Stomach (tissue), 9 donors: ENCODE measurements around the gene KRT1. TPM values are rescaled to one million over a fixed set of nuclear protein-coding genes. Genes with fewer than 3 reads are reported as not detected.

Experiments
- DNase-seq, 2 donors: peaks; one replicate each; pipeline versions ENCODE4 v3.0.0 to v3.0.0-alpha.2; 2013 to 2019
- H3K27ac ChIP-seq, 5 donors: fragments of 200-600 bp in 4 of 5; sonication (generic) in 4 of 5; one replicate each; pipeline ENCODE4 v1.5.1; 2013 to 2019; ENCODE audit warnings: mild to moderate bottlenecking in 1 of 5, moderate library complexity in 1 of 5
- H3K27me3 ChIP-seq, 3 donors: fragments of 200-600 bp; sonication (generic); one replicate each; pipeline ENCODE4 v1.5.1; 2017 to 2019; ENCODE audit warnings: mixed run types in 1 of 3
- H3K36me3 ChIP-seq, 4 donors: fragments of 200-600 bp; sonication (generic); 1 replicate in 3 of 4; 2 replicates in 1 of 4; pipeline ENCODE4 v1.5.1; 2016 to 2019
- H3K4me1 ChIP-seq, 4 donors: fragments of 200-600 bp; sonication (generic); one replicate each; pipeline ENCODE4 v1.5.1; 2016 to 2019
- H3K4me3 ChIP-seq, 4 donors: fragments of 200-600 bp; sonication (generic) in 3 of 4; one replicate each; pipeline ENCODE4 v1.5.1; 2016 to 2019; ENCODE audit warnings: mild to moderate bottlenecking in 1 of 4
- H3K9me3 ChIP-seq, 4 donors: fragments of 200-600 bp; sonication (generic); one replicate each; pipeline ENCODE4 v1.5.1; 2016 to 2019
- EP300 ChIP-seq: sonication (generic); formaldehyde crosslinking; IDR thresholded peaks from one replicate; pipeline ENCODE4 v1.6.1; 2017; ENCODE audit warnings: antibody characterized with exemption
- POLR2A ChIP-seq, 4 donors: fragments of 450-650 bp; IDR thresholded peaks; one replicate each; pipeline ENCODE4 v1.6.1; 2016; ENCODE audit warnings: antibody characterized with exemption in 4 of 4, control low read depth in 2 of 4, mild to moderate bottlenecking in 1 of 4, moderate library complexity in 1 of 4
- POLR2AphosphoS5 ChIP-seq, 3 donors: sonication (generic); formaldehyde crosslinking; IDR thresholded peaks; one replicate each; pipeline ENCODE4 v1.6.1; 2016; ENCODE audit warnings: antibody characterized with exemption in 3 of 3
- WGBS, 5 donors: extraction: QIAGEN DNeasy Blood & Tissue Kit in 3 of 5; methylation state at CpG; one replicate each; pipeline versions ENCODE4 v1.1.5 to v1.1.7; 2013 to 2018; 5-methylcytosine and 5-hydroxymethylcytosine counted together
- intact Hi-C: fragments of 100-400 bp; cut with DNase I; formaldehyde crosslinking; loops from one replicate; pipeline ENCODE4 v1.15.1; 2023; ENCODE audit warnings: low total_unique reads
- polyA plus RNA-seq, 3 donors: library from polyadenylated mRNA; stranded (reverse); fragments of 200-250 nt; gene quantifications; one replicate each; pipeline ENCODE4 v1.2.3, GENCODE V29; 2013
- total RNA-seq, 5 donors: library from RNA; depleted of rRNA; stranded (reverse); fragments of >200 nt; gene quantifications; one replicate each; pipeline versions ENCODE4 v1.1.0 to v1.2.3, GENCODE V29; 2014 to 2016
- TF ChIP-seq, protein P1 (sequence below), 7 experiments: fragments of 450-650 bp in 4 of 7; fragments of 200-600 bp in 3 of 7; sonication (generic) in 3 of 7; IDR thresholded peaks; one replicate each; pipeline ENCODE4 v1.5.1; 2016 to 2019; ENCODE audit warnings: antibody characterized with exemption in 7 of 7, control low read depth in 2 of 7, mild to moderate bottlenecking in 1 of 7
- donor health status: healthy with polysubstance abuse.
- donor health status: Bipolar disorder and iron deficiency.
- donor health status: healthy.

The KRT1 gene
- total and polyA plus RNA-seq, 8 donors: 0.37 to 27.8 (median 7.6) TPM; not detected in 5

DNA sequence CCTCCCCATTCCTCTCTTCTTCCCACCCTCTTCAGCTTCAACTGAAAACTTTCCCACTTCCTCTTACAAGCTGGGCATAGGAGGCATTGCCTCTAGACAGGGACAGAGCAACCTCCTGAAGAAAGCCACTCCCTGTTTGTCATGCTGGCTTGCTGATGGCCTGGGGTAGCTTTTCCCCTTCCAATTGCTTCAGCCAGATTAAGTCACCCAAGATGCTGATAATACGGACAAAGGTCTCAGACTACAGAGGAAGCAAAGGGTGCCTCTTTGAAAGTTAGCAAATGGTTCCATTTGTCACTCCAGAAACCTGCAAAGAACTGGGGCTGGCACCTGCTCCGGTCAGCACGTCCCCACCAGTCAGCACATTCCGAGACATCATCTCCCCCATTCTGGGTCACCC is 34.2 kb downstream of the KRT1 start:
- intact Hi-C loops: no loop called here
- no peak overlapping the region for H3K4me3 ChIP-seq
- no peaks in the 10 kb centered on the region for H3K36me3 ChIP-seq
- H3K4me1 ChIP-seq: peaks cover 0 to 7% (median 3%) of the 10 kb centered on the region in 4 donors
- H3K27me3 ChIP-seq: peaks cover 0 to 21% (median 0%) of the 10 kb centered on the region in 3 donors
- 44 to 66% (median 53%) methylated on average over 4 of the region's 4 CpGs for WGBS, 5 donors
- TF ChIP-seq POLR2AphosphoS5 (IDR thresholded peaks at IDR 0.05) (no peak), EP300 (no peak), POLR2A (IDR thresholded peaks at IDR 0.05) (no peak)
- TF ChIP-seq, protein P1, sequence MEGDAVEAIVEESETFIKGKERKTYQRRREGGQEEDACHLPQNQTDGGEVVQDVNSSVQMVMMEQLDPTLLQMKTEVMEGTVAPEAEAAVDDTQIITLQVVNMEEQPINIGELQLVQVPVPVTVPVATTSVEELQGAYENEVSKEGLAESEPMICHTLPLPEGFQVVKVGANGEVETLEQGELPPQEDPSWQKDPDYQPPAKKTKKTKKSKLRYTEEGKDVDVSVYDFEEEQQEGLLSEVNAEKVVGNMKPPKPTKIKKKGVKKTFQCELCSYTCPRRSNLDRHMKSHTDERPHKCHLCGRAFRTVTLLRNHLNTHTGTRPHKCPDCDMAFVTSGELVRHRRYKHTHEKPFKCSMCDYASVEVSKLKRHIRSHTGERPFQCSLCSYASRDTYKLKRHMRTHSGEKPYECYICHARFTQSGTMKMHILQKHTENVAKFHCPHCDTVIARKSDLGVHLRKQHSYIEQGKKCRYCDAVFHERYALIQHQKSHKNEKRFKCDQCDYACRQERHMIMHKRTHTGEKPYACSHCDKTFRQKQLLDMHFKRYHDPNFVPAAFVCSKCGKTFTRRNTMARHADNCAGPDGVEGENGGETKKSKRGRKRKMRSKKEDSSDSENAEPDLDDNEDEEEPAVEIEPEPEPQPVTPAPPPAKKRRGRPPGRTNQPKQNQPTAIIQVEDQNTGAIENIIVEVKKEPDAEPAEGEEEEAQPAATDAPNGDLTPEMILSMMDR (IDR thresholded peaks at IDR 0.05): no peak
- no peaks in the 10 kb centered on the region for H3K9me3 ChIP-seq
- H3K27ac ChIP-seq: peak overlapping the region in 1 of 5 donors; percentile 17
- peak in 1 of 2 donors; percentile 42 for DNase-seq

DNA sequence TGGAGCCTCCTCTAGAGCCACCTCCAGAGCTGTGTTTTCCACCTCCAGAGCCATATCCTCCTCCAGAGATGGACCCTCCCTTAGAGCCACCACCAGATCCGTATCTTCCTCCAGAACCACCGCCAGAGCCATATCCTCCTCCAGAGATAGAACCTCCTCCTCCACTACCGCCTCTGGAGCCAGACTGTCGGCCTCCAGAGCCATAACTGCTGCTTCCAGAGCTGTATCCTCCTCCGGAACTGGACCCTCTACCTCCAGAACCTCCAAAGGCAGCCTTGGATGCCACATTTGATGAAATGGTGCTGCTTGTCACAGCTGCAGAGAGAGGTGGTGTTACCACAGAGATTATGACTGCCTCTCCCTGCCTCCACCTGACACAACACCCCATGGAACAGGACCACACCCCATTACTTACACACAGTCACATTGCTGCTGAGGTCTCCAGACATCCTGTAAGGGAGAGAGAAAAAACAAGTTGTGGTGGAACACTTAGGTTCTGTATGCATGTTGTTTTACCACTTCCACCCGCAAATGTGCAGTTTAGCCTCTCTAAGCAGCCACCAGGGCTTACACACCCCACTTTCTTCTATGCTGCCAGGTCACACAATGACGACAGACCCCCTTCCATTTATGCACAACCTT is 35.0 kb downstream of the KRT1 start:
- H3K4me3 ChIP-seq: no peak overlapping the region
- no peak for TF ChIP-seq POLR2AphosphoS5 (IDR thresholded peaks at IDR 0.05)
- no peak for TF ChIP-seq EP300
- TF ChIP-seq POLR2A (IDR thresholded peaks at IDR 0.05): no peak
- TF ChIP-seq, protein P1 (IDR thresholded peaks at IDR 0.05): no peak
- no peaks in the 10 kb centered on the region for H3K36me3 ChIP-seq
- H3K27me3 ChIP-seq: peaks cover 0 to 21% (median 0%) of the 10 kb centered on the region in 3 donors
- 74 to 79% (median 78%) methylated on average over 7 of the region's 7 CpGs for WGBS, 5 donors
- H3K9me3 ChIP-seq: no peaks in the 10 kb centered on the region
- intact Hi-C loops: no loop called here
- peak in 1 of 2 donors; percentile 78 for DNase-seq
- no peak overlapping the region for H3K27ac ChIP-seq
- H3K4me1 ChIP-seq: peaks cover 0 to 7% (median under 1%) of the 10 kb centered on the region in 4 donors

DNA sequence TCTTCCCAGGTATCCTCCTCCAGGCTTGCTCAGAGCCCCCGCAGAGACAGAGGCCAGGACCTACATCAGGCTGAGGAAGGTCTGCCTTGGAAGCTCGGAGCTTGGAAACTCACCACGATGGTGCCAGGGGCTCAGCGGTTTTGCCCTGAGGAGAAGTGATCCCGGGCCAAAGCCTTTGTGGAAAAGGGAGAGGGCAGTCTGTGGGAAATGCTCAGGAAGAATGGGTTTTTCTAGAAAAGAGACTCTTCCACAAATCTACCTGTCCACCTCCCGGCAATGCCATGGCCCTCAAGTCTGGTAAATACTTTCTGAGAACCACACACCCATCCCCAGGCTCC is 36.2 kb downstream of the KRT1 start:
- Histone ChIP-seq H3K9me3 (no peaks in the 10 kb centered on the region), H3K27me3 (peaks cover 0 to 21% (median 0%) of the 10 kb centered on the region in 3 donors), H3K4me3 (no peak overlapping the region), H3K27ac (no peak overlapping the region), H3K36me3 (no peaks in the 10 kb centered on the region), H3K4me1 (peaks cover 0 to 7% (median 0%) of the 10 kb centered on the region in 4 donors)
- TF ChIP-seq POLR2A (IDR thresholded peaks at IDR 0.05) (no peak), POLR2AphosphoS5 (IDR thresholded peaks at IDR 0.05) (no peak), EP300 (no peak)
- TF ChIP-seq, protein P1 (IDR thresholded peaks at IDR 0.05): no peak
- no peak for DNase-seq
- intact Hi-C loops: no loop called here
- WGBS, 5 donors: 82 to 93% (median 88%) methylated on average over 6 of the region's 6 CpGs

DNA sequence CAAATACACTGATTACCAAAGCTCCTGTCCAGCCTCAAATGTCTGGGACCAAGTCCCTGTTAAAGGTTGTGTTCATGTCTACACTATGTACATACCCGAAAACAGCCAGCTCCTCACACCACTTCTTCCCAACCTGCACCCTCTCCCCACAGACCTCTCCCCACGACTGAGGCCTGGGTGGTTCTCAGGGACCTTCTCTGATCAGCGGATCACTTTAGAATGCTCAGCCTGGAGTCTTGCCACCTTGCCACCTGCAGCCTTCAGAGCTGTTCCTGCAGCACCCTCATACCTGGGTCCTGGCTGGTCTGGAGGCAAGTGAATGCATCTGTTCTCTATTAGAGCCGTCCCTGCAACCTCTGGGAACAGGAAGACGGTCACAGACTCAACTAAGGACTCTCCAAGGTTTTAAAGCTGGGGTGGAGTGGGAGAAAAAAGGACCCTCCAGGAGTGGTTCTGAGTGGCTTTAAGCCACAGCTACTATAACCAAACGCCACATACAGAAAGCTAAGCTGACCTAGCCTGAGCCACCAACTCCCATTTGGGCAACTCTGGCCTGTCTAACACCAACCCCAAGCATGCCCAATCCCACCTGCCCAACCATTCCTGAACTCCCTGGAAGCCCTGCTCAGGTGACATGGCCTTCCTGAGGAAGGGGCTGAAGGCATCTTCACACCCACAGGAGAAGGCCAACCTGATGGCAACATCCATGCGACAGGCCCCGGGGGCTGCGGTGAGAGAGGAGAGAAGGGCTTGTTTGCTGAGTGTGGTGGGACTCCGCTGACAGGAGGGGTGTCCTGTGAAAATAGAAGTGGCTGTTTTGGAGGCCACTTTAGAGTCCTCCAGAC is 36.8 kb downstream of the KRT1 start:
- Histone ChIP-seq H3K36me3 (no peaks in the 10 kb centered on the region), H3K9me3 (no peaks in the 10 kb centered on the region), H3K27me3 (peaks cover 0 to 21% (median 0%) of the 10 kb centered on the region in 3 donors), H3K4me3 (no peak overlapping the region), H3K4me1 (peaks cover 0 to 7% (median 0%) of the 10 kb centered on the region in 4 donors), H3K27ac (no peak overlapping the region)
- WGBS, 5 donors: 80 to 93% (median 86%) methylated on average over 9 to 10 of the region's 10 CpGs
- intact Hi-C loops: no loop called here
- no peak for DNase-seq
- TF ChIP-seq, protein P1 (IDR thresholded peaks at IDR 0.05): no peak
- TF ChIP-seq POLR2A (IDR thresholded peaks at IDR 0.05) (no peak), POLR2AphosphoS5 (IDR thresholded peaks at IDR 0.05) (no peak), EP300 (no peak)
